HG02970 (cell line): ENCODE data around the gene PDHX.

Experiments
- ATAC-seq: cut with Tn5 transposase; IDR thresholded peaks from one replicate; pipeline ENCODE4 v1.9.1; 2021; ENCODE audit warnings: mild to moderate bottlenecking, moderate library complexity, moderate number of reproducible peaks; ENCODE audit not compliant: unreplicated experiment, low FRiP score

PDHX gene

DNA sequence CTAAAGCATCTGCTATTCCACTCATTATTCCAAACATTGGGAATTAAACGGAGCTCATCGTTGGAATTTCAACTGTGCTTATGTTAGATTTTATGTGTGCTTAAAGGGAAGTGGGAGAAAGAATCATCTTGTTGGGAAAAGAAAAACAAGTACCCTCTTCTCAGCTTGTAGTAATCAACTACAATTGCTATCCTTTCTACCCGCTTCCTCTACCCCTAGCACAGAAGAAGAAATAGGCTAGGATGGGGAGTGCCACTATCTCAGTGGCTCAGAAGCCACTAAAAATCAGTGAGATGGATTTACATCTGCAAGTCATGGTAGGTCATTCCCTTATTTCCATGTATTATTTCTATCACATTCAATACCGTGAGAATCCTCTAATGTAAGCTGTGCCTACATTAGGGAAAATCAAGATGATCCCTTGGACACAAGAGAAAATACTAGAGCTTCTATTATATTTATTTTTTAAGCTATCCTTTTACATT is 124.7 kb downstream of the PDHX start:
- no peak for ATAC-seq

DNA sequence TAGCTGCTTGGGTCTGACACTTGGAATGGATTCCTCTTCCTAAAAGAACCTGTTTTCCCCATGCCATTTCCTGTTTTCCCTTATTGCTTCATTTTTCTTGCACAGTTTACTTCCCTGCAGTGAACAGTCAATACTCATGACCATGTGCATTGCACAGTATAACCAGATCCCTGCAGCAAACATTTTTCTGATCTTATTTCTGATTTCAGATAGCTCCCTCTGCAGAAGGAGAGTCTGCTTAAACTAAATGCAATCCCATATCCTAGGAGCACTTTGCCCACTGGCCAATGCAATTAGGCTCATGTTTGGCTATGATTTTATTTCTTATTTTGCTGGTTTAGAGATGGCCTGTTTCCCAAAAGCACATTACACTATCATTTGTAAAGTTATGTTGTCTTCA is 125.8 kb downstream of the PDHX start:
- no peak for ATAC-seq

DNA sequence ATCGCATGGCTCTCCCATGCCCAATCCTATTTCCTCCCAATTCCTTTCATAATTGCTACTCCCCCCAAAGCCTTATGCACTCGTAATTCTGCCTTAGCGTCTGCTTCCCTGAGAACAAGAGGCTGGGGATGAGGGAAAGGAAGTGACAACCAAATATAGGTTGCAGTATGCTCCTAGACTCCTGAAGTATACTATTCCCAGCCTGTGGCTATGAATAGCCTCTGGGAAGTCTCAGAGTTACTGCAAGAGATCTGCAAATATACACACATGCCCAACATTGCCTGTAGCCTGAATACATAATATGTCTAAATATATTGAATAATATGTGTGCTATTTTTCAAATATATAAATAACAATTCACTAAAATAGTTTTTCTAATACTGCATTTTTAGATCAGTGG is 126.5 kb downstream of the PDHX start:
- no peak for ATAC-seq

DNA sequence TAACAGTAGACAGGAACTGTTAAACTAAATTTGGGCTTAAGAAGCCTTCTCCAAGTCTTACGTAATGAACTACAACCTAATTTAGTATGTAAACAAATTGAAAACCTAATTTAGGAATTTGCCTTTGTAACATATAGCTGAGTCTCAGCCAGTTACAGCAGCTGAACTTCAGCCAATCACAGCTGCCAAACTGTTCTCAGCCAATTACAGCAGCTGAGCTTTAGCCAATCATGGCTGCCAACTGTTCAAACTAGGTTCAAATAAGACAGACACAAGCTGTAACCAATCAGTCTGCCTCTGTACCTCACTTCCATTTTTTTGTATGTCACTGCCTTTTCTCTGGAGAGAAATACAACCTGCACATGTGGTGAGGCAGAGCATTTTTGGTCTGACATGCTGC is 127.5 kb downstream of the PDHX start:
- no peak for ATAC-seq

DNA sequence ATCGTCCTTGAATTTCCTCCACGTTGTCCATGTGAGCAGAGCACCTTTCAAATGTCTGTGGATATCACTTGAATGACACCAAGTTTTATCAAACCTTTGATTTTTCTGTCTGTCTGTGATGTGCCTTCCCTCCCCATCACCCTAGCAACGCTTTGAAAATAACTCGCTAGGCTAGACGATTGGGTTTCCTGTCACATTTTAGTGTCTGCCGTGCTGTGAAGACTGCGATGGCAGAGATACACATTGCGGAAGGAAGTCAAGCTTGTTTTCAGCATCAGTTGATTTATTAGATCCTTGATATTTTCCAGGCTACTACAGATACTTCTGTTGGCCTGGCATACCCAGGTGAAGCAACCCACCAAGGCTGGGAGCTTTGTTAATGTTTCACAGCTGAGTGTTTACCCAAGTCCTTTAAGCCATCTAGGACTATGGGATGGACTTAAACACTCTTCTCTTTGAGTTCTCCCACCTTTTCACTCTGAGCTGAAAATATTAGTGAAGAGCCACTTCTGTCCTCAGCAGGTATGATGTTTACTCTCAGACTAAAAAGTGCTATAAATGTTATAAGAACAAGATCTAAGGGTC is 128.9 kb downstream of the PDHX start:
- ATAC-seq: no peak
